NCI-H187 treated with DMSO at 0.1 percent for 48 hours (cell line): ENCODE data around the gene REEP6.
A peak's percentile ranks its signal among the peaks of the same experiment; 100 is the strongest.

Experiments
- DNase-seq: peaks from one replicate; lab custom pipeline; 2025; lab: John Stamatoyannopoulos, UW

REEP6 gene

DNA sequence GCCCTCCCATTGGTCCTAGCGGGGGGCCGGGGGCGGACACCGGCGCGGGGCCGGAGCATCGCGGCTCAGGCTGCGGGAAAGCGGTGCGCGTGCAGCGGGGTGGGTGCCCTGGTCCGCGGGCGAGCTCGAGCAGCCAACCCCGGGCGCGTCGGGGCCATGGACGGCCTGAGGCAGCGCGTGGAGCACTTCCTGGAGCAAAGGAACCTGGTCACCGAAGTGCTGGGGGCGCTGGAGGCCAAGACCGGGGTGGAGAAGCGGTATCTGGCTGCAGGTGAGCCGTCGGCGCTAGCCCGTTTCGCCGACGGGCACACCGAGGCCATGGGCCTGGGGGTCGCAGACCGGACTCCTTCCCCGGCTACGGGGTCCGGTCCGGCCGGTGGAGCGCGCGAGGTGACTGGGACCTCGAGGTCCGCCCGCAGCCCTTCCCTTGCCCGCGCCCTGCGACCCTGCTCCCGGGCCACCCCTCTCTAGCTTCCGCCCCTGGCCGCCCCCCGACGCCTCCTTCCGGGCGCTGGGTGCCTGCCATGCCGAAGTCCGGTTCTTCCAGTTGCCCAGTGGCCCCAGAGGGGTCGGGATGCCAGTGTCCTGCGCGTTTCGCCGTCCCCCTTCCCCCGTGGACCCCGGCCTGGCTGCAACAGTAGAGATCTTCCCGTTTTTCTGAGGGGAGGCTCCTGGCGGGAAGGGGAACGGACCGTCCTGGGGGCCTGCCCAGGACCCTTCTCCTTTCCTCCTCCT, at the start of gene REEP6:
REEP6 (plus strand) TSS at position 68 of the 735 bp plus-strand sequence; CDS start at position 157, 89 bp downstream.
- no peak for DNase-seq

DNA sequence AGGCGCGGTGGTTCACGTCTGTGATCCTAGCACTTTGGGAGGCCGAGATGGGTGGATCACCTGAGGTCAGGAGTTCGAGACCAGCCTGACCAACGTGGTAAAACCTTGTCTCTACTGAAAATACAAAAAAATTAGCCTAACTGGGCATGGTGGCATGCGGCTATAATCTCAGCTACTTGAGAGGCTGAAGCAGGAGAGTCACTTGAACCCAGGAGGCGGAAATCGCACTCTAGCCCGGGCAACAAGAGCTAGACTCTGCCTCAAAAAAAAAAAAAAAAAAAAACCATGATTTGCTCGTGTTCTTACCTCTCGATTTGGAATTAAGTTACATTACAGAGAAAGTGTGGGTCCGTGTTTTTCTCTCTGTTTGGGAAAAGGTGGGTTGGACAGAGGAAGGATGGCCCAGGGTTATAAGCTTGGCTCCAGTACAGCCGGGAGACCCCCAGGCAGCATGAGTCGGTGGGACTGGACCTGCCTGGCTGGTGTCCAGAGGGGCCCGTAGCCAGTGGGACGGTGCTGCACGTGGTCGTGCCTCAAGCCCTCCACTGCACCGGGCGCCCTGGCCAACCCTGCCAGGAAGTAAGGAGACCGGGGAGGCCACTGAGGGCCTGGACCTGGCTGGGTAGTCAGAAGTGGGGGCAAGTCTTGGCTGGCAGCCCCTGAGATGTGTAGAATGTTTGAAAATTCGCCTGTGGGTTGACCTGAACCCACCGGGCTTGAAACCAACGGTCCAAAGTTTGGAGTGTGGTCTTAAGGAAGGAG, 49.1 kb upstream of the REEP6 start:
- DNase-seq: no peak

GRCh38 chr19:1445185-1445931, 45.6 kb upstream of the REEP6 start:
- DNase-seq: no peak

- no peak for DNase-seq
Measured at GRCh38 chr19:1445932-1446712, 44.9 kb upstream of the REEP6 start.

GRCh38 chr19:1446713-1447481, 44.1 kb upstream of the REEP6 start:
- no peak for DNase-seq

- no peak for DNase-seq
Measured at GRCh38 chr19:1447504-1447903, 43.5 kb upstream of the REEP6 start.

DNA sequence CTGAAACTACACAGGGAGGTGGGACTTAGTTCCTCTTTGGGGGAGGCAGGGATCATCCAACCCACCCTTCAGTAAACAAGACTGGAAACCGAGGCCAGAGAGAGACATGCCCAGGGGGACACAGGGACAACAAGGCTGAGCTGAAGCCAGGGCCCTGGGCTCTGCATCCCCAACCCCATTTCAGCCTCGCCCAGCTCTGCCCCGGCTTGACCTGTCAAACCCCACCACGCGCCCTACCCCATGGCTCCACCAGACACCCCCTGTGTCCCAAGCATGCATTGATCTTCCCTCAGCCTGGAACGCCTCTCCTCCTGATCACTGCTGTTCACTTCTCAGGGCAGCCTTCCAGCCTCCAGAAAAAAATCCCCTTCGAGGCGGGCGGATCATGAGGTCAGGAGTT, 43.0 kb upstream of the REEP6 start:
- DNase-seq: no peak

- no peak for DNase-seq
Measured at GRCh38 chr19:1449467-1450442, 41.2 kb upstream of the REEP6 start, which contains the start of gene APC2. Gene APC2 (plus strand): TSS chr19:1450121. CDS start chr19:1453002, 2,881 bp downstream.

GRCh38 chr19:1450735-1451731, 39.9 kb upstream of the REEP6 start:
- no peak for DNase-seq

DNA sequence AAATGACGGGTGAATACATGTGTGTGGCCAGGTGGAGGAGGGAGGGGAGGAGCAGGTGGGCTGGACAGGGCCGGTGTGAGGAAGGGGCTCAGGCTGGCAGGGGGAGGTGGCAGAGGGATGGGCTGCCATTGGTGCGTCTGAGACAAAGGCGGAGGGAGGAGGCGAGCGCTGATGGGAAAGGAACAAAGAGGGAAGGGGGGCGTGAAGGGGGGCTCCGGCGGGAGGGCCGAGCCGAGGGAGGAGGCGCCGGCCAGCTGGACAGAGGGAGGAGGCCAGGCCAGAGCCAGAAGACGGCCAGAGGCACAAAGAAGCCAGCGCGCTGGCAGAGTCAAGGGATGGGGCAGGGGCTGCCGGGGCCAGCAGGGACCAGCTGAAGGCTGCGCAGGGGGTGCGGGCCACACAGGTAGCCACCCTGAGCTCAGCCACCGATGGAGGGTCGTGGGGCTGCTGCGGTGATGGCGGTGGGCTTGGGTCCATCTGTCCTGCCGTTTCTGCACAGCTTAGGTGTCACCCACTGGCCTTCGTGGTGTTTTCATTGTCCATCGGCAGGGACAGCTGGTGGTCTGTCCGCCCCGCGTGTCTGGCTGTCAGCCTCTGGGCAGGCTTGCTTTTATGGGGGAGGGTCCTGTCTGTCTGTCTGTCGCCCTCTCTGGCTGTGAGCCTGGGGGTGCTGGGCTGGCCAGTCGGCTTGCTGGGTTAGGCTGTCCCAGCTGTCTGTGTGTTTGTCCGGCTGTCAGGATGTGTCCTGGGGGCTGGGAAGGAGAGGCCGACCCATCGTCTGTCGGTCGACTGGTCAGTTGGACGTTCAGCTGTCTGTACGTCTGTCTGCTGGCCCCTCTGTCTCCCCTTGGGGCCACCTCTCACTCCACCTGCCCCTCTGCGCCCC, 38.8 kb upstream of the REEP6 start:
- no peak for DNase-seq

GRCh38 chr19:1452802-1453524, 38.0 kb upstream of the REEP6 start:
- DNase-seq: no peak

GRCh38 chr19:1453525-1454364, 37.2 kb upstream of the REEP6 start:
- DNase-seq: no peak

GRCh38 chr19:1455002-1455335, 36.0 kb upstream of the REEP6 start:
- DNase-seq: no peak

DNA sequence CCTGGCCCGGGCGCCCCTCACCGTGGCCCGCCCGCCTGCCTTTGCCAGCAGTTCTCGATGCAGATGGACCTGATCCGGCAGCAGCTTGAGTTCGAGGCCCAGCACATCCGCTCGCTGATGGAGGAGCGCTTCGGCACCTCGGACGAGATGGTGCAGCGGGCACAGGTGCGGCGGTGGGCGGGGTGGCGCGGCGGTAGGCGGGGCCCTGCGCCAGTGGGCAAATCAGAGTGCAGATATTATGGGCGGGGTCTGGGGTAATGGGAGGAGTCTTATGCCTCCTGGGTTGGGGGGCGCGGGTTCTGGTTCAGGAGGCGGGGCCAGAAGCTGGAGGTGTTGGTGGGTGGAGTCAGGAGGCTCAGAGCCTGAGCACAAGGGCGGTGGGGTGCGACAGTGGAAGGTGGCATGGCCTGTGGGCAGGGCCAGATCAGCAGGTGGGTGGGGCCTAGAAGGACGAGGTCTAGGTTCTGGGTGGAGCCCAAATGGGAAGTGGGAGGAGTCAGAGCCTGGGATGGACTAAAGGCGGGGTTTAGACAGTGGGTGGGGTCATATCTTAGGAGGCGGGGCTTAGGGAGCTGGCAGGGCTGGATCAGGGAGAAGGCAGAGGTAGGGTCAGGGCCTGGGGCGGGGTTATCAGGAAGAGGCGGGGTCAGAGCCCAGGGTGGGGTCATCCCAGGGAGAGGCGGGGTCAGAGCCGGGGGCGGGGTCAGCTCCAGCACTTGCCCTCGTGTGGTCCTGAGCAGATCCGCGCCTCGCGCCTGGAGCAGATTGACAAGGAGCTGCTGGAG, 35.5 kb upstream of the REEP6 start:
- DNase-seq: peak; percentile 87
